ENCODE results near the gene SLC25A10. TPM values are rescaled to one million over a fixed set of nuclear protein-coding genes. Genes with fewer than 3 reads are reported as not detected.

The SLC25A10 gene
- polyA plus RNA-seq, 3 donors: 1.8 to 2.3 (median 1.9) TPM

- Mint-ChIP-seq H3K27me3 (ENCODE audit: low read depth in 3 of 3) (peaks cover 19 to 30% (median 27%) of the 10 kb centered on the region in 3 donors), H3K27ac (no peak overlapping the region), H3K36me3 (no peaks in the 10 kb centered on the region), H3K4me1 (peaks cover 11% of the 10 kb centered on the region), H3K9me3 (peaks cover 0 to 3% (median 0%) of the 10 kb centered on the region in 7 donors), H3K4me3 (peak overlapping the region in 1 of 2 donors; percentile 82)
- no peaks in the 10 kb centered on the region for H3K9me3 ChIP-seq (replicated peaks in 1 of 2; ENCODE audit: control insufficient read depth in 1 of 2, insufficient read depth in 1 of 2, low read length in 2 of 2)
- H3K36me3 ChIP-seq (replicated peaks in 1 of 2; ENCODE audit: control insufficient read depth in 1 of 2, insufficient read depth in 2 of 2, low read length in 2 of 2): no peaks in the 10 kb centered on the region
- intact Hi-C loops (cut with micrococcal nuclease): no loop called here
- no peak overlapping the region for H3K9ac ChIP-seq (ENCODE audit: insufficient read depth, low read length, poor library complexity, severe bottlenecking)
- no peak overlapping the region for H3K4me2 ChIP-seq (replicated peaks; ENCODE audit: extremely low read depth, low read length, poor library complexity, severe bottlenecking)
- TF ChIP-seq, protein P1, sequence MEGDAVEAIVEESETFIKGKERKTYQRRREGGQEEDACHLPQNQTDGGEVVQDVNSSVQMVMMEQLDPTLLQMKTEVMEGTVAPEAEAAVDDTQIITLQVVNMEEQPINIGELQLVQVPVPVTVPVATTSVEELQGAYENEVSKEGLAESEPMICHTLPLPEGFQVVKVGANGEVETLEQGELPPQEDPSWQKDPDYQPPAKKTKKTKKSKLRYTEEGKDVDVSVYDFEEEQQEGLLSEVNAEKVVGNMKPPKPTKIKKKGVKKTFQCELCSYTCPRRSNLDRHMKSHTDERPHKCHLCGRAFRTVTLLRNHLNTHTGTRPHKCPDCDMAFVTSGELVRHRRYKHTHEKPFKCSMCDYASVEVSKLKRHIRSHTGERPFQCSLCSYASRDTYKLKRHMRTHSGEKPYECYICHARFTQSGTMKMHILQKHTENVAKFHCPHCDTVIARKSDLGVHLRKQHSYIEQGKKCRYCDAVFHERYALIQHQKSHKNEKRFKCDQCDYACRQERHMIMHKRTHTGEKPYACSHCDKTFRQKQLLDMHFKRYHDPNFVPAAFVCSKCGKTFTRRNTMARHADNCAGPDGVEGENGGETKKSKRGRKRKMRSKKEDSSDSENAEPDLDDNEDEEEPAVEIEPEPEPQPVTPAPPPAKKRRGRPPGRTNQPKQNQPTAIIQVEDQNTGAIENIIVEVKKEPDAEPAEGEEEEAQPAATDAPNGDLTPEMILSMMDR (IDR thresholded peaks at IDR 0.05): no peak
- H3K4me3 ChIP-seq (replicated peaks in 1 of 3; ENCODE audit: low read depth in 2 of 3, low read length in 3 of 3): no peak overlapping the region
- WGBS (ENCODE audit: insufficient coverage): 8% methylated on average over 28 of the region's 28 CpGs
- H4K20me1 ChIP-seq (ENCODE audit: insufficient read depth, low read length): no peaks in the 10 kb centered on the region
- no peaks in the 10 kb centered on the region for H3K79me2 ChIP-seq (ENCODE audit: insufficient read depth, low read length)
- DNase-seq: peak in 1 of 3 donors; percentile 17
- peaks cover 7 to 9% of the 10 kb centered on the region in 2 donors for H3K4me1 ChIP-seq (ENCODE audit: control insufficient read depth in 1 of 2, insufficient read depth in 2 of 2, low read length in 2 of 2)
- H3K27me3 ChIP-seq (ENCODE audit: control insufficient read depth in 2 of 2, insufficient read depth in 2 of 2, low read length in 2 of 2): peaks cover 0 to 18% of the 10 kb centered on the region in 2 donors
- no peak overlapping the region for H2AFZ ChIP-seq (ENCODE audit: insufficient read depth, low read depth, low read length, poor library complexity, severe bottlenecking)
- no peak overlapping the region for H3K27ac ChIP-seq (ENCODE audit: low read depth in 1 of 2, low read length in 2 of 2)
These were observed 28.4 kb downstream of the SLC25A10 start for GRCh38 chr17:81740395-81740961.

GRCh38 chr17:81741049-81741593 is 29.0 kb downstream of the SLC25A10 start:
- H3K27me3 Mint-ChIP-seq (ENCODE audit: low read depth in 3 of 3): peaks cover 17 to 30% (median 27%) of the 10 kb centered on the region in 3 donors
- H3K4me3 ChIP-seq (replicated peaks in 1 of 3; ENCODE audit: low read depth in 2 of 3, low read length in 3 of 3): no peak overlapping the region
- peaks cover 5% of the 10 kb centered on the region for H3K4me1 Mint-ChIP-seq
- no peak overlapping the region for H3K9ac ChIP-seq (ENCODE audit: insufficient read depth, low read length, poor library complexity, severe bottlenecking)
- no peak overlapping the region for H2AFZ ChIP-seq (ENCODE audit: insufficient read depth, low read depth, low read length, poor library complexity, severe bottlenecking)
- H3K36me3 Mint-ChIP-seq: no peaks in the 10 kb centered on the region
- H3K36me3 ChIP-seq (replicated peaks in 1 of 2; ENCODE audit: control insufficient read depth in 1 of 2, insufficient read depth in 2 of 2, low read length in 2 of 2): no peaks in the 10 kb centered on the region
- H3K4me1 ChIP-seq (ENCODE audit: control insufficient read depth in 1 of 2, insufficient read depth in 2 of 2, low read length in 2 of 2): peaks cover 2% of the 10 kb centered on the region in 2 donors
- TF ChIP-seq, protein P1 (IDR thresholded peaks at IDR 0.05): no peak
- no peak overlapping the region for H3K27ac ChIP-seq (ENCODE audit: low read depth in 1 of 2, low read length in 2 of 2)
- intact Hi-C loops (cut with micrococcal nuclease): no loop called here
- H3K27ac Mint-ChIP-seq: no peak overlapping the region
- H3K4me3 Mint-ChIP-seq: no peak overlapping the region
- H3K9me3 Mint-ChIP-seq: no peaks in the 10 kb centered on the region
- DNase-seq: no peak
- no peaks in the 10 kb centered on the region for H3K79me2 ChIP-seq (ENCODE audit: insufficient read depth, low read length)
- H3K27me3 ChIP-seq (ENCODE audit: control insufficient read depth in 2 of 2, insufficient read depth in 2 of 2, low read length in 2 of 2): peaks cover 0 to 18% of the 10 kb centered on the region in 2 donors
- no peaks in the 10 kb centered on the region for H4K20me1 ChIP-seq (ENCODE audit: insufficient read depth, low read length)
- WGBS (ENCODE audit: insufficient coverage): 43% methylated on average over 17 of the region's 22 CpGs
- no peak overlapping the region for H3K4me2 ChIP-seq (replicated peaks; ENCODE audit: extremely low read depth, low read length, poor library complexity, severe bottlenecking)
- H3K9me3 ChIP-seq (replicated peaks in 1 of 2; ENCODE audit: control insufficient read depth in 1 of 2, insufficient read depth in 1 of 2, low read length in 2 of 2): no peaks in the 10 kb centered on the region

All from CD14-positive monocyte (primary cell).